ENCODE results near the gene TSPAN9.

TSPAN9 gene

DNA sequence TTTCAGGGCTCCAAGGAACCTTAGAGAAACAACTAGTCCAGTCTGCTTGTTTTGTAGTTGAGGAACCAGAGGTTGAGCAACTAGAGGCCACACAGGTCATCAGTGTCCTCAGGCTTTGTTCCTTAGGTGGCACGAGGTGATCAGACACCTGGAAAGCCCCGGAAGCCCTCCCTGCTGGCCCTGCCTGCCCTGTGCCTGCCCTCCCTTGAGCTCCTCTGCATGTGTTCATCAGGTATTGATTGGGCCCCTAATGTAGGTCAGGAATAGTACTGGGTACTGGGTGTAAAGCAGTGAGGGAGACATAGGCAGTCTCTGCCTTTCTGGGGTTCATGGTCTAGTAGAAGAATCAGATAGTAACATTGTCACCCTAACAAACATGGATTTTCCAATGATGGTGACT lies 114.3 kb downstream of the TSPAN9 start:
- no peak for DNase-seq

DNA sequence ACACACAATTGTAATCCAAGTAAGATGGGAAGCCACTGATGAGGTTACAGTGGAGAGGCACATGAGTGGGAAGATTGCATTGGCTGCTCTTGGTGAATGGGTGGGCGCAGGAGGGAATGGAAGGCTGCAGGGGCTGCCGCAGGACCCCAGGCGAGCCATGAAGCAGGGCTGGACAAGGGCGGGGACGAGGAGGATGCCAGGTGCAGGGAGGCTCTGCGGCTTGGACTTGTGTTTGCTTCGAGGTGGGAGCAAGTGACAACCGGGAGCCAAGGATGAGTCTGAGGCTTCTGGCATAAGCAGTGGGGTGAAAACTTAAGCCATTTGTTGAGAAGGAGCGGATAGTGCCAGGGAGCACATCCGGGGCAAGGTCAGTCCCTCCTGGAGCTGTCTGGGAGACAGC lies 115.0 kb downstream of the TSPAN9 start:
- no peak for DNase-seq

DNA sequence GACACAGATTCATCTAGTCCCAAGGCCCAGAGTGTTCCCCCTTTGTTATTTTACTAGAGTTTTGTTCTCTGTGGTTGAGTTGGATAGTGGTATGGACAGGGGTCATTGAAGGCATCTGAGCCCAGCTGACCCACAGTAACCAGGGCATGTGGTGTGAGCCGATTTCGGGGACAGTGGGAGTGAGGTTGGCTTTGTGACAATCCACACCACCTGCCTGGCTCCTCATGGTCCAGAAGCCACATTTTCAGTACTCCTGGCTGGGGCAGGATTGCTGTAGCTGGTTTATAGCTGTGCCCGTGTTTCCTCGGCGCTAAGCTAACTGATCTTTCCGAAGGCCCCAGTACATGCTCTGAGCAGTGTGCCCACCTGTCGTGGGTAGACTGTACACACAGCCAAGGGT lies 116.0 kb downstream of the TSPAN9 start:
- no peak for DNase-seq

DNA sequence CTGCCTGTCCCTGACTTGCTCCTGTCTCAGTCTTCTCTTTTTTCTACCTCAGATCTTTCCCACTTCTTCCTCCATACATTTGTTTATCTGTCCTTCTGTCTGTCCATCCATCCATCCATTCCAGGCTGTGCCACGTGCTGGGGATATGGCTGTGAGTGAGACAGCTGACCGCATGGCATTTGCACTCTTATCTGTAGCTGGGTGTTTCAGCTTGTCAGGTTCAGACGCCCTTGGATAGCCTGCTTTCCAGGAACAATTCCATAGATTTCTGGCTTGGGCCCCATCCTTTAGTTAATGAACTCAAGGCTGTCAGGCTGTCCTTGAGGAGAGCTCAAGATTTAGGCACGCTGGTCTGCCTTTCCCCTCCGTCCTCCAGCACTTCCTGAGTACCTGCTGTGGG lies 116.6 kb downstream of the TSPAN9 start:
- DNase-seq, result no peak

DNA sequence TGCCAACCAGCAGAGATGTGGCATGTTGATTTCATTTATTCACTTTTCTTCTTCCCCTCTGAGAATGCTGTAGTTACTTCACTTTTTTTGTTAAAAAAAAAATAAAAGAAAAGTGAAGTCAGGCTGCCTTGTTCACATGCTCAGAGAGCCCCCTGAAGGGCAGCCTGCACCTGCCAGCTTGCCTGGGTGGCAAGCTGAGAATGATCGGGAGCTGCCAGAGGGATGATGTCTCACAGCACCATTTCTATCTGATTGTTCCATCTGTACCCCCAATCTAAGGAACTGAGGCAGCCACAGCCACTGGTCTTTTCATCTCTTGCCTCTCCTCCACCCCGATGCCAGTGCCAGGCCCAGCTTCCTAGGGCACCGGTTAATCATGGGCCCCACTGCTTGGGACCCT lies 118.2 kb downstream of the TSPAN9 start:
- no peak for DNase-seq

DNA sequence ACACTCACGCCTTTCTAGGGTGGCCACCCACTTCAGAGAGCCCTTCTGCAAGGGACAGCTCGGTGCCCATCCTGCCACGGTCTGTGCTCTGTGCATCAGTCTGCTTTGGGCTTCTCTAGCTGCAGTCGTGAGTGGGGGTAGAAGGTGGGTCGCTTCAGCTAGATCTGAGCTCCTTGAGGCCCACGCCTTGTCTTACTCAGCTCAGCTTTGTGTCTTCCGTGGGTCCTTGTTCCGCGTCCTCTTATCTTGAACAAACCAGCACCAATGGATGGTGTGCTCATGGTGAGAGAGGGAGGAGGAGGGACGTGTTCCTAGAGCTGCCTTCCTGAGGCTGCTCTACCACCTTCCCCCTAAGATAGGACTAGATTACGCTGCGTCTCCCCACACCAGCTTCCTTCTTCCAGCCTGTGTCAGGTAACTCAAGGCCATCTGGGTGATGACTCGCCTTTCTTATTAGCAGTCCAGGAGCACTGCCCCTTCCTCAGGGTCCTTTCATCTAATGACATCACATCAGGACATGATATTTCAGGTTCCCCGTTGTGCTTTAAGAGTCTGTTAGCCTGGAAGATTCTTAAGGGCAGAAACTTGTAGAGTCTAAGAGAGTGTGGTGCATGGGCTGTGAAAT lies 118.8 kb downstream of the TSPAN9 start:
- DNase-seq, result no peak

DNA sequence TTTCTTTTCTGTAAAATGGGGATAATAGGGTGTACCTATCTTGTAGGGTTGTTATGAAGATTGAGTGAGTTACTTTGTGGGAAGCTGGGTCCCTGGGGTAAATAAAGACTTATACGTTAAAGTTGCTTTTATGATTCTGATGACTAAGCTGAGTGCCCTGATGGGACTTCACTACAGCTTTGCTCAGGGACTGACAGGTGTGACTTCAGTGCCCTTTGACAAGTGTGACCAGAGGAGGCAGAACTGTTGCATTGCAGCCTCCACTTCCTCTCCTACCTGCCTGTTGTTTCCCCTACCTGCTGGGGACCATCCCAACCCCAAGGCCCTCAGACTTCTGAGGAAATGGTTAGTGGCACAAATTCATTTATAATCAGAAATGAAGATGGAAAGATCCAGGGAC lies 119.3 kb downstream of the TSPAN9 start:
- no peak for DNase-seq

DNA sequence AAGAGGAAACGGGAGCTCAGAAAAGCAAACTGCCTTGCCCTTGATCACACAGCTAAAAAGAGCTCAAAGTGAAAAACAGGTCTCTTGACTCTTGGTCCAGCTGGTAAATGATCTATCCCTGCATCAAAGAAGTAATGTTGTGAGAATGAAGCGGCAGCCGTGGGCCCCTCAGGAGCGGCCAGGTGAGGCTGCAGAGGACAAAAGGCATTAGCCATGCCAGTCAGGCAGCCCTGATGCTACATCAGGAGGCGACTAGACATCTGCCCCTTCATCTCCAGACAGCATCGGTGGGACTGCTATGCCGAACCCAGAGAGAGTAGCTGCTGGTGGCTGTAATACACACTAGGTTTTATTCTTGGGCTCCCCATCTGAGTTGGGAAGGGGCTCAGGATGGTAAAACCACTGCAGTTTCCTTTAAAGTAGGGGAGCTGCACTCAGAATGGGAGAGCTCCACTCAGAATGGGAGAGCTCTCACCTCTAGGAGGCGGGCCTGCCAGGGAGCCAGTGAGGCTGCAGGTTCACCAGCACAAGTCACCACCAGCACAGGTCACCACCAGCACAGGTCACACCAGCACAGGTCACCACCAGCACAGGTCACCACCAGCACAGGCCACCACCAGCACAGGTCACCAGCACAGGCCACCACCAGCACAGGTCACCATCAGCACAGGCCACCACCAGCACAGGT lies 120.1 kb downstream of the TSPAN9 start:
- no peak for DNase-seq

DNA sequence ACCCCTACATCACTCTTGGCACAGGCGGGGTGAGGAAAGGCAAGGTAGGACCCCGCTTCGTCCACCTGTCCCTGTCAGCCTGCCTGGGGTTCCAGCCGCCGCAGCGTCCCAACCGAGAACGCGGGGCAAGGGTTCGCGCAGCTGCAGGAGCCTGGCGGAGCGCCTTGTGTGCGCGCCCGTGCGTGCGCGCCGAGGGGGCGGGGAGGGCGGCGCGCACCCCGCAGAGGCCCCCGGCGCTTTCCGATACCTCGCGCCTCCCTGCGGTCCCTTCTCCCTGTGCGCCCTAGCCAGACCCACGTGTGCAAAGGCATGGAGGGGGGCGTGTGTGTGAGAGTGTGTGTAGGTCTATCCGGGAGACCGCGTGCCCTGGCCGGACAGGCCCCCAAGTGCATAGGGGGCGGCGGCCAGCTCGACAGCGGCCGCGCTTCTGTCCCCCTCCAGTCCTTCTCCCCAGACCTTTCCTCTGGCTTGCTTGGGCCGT lies 122.4 kb downstream of the TSPAN9 start:
- no peak for DNase-seq

DNA sequence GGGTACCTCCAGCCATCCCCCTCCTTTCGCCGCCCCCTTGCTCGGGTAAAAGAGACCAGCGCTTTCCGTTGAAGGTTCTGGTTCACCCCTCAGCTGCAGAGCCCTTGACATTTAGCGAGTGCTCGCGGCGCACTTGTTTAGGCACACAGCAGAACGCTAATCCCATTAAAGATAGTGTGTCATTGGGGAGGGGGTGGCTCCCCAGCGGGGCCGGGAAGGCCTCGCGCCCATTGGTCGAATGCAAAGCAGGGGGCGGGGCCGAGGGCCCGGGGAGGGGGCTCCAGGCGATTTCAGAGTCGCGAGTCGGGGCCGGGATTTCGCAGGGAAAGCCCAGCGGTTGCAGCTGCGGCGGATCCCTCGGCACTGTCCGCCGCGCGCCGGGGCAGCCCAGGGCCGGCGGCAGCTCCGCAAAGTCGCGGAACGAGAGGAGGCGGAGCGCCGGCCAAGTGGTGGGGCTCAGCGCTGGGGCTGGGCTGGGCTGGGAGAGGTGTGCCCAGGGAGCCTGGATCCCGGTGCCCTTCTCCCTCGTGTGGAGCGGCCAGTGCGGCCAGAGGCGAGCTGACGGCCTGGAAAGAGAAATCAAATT lies 122.9 kb downstream of the TSPAN9 start:
- peak; percentile 26 for DNase-seq

DNA sequence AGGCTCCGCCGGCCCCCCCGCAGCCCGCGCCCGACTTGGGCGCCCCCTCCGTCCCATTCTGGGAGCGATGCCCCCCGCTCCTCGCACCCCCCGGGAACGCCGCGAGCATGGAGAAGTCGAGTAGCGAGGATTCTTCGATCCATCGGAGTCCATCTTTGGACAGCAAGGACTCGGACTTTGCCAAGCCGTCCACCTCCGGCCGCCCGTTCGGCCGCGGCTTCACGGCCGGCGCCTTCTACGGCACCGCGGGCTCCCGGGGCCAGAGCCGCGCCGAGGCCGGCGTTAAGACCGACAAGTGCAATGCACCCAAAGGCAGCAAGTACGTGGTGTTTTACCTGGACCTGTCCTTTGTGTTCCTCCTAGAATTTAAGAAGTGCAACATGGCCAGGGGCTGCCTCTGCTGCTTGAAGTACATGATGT lies 123.6 kb downstream of the TSPAN9 start:
- no peak for DNase-seq

DNA sequence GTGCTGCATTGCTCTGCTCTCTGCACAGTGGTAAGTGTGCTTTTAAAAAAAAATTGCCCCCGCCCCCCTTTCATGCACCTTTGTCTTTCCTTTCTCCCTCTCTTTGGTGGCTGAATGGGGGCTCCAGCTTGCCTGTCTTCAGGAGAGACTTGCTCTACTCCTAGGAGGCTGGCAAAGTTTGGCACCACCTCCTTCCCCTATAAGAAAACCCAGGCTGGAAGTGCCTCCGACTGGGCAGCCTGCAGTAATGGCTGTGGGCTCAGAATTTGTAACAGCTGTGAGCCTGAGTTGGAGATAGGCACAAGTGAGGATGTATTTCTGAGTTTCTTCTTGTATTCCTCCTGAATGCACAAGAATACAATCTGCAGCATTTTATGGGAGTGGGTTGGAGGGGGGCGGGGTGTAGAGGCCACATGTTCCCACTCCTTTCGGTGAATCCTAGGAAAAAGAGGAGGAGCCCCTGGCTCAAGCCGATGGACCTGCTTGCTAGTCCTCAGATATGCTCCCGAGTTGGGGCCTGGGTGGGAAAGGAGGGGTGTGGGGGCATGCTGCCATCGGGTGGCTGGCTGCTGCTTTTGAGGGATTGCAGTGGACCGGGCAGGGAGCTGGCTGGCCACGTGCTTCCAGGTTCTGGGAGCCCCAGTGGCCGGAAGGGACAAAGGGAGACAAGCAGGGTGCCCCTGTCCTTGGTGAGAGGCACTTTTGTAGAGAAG lies 124.3 kb downstream of the TSPAN9 start:
- DNase-seq, result no peak

DNA sequence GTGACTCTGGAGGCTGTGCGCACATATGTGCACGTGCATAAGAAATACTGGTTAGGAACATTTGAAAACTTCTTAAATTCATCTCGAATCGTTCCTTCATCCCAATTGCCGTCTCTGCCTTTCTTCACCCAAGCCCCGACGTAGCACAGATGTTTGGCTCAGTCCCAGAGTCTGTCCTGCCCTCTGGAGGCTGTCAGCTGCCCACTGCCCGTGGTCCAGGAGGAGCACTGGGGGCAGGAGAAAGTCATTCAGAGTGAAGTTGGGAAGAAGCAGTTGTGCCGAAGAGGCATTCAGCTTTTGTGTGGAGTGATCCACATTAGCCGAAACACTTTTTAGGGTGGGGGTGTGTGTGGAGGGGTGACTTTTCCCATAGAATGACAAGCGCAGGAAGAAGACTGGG lies 124.9 kb downstream of the TSPAN9 start:
- no peak for DNase-seq

DNA sequence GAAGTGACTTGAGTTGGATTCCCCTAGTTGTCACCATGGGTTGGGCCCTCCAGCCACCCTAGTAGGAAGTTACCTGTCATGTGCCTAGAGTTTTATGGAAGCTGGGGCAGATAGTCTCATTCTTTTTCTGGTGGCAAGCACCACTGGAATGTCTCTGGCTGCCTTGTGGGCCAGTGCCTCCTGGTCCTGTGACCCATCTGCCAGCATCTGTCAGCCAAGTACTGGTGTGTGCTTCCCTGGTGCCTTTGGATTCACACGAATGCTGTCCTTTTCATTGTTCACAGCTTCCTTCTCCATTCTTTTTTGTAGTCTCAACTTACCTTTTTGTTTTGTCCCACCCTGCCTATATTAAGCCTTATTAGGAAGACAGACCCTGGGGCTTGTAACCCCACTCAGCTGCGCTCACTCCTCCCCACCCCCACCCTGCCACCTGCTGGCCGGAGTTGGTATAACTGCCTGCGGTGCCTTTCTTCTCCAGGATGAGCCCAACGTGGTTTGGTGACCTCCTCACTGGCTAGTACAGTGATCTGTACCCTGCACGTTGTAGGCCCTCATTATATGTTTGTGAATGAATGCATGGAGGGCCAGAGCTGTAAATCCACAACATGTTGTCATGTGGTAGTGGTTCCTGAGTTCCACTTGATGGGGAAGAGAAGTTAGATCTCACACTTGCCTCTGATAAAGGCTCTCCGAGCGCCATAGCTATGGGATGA lies 125.7 kb downstream of the TSPAN9 start:
- DNase-seq, result peak; percentile 43

DNA sequence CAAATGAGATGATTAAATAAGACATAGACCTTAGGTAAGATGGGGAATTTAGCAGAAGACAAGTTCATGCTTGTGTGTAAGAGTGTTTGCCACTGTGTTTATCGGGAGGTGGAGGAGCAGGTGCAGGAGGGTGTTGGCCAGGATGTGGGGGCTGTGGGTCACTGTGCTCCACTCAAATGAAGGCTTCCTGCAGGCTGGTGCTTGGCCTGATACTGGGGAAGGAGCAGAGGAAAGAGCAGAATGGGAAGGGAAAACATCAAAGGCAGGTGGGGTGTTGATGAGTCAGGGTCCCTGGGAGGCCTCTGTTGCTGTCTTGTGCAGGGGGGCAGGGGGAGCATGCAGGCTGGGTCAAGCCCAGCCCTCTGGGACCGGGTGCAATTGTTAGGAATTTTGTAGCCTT lies 126.5 kb downstream of the TSPAN9 start:
- no peak for DNase-seq

DNA sequence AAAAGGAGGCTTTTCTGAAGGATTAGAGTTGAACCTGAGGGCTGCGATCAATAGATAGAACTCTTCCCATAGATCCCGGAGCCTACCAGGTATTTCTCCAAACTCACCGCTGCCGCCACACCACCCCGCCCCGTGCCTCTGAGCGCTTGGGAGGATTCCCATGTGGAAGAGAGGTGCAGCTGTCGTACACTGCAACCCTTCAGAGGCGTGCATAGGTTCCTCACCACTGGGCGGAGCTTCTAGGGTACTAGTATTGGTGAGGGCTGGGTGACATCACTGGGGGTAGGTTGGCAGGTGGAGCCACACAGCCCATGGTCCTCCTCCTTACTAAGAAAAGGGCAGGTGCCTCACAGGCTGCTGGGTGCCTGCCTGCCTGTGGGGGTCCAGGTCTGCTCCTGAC lies 127.0 kb downstream of the TSPAN9 start:
- no peak for DNase-seq

DNA sequence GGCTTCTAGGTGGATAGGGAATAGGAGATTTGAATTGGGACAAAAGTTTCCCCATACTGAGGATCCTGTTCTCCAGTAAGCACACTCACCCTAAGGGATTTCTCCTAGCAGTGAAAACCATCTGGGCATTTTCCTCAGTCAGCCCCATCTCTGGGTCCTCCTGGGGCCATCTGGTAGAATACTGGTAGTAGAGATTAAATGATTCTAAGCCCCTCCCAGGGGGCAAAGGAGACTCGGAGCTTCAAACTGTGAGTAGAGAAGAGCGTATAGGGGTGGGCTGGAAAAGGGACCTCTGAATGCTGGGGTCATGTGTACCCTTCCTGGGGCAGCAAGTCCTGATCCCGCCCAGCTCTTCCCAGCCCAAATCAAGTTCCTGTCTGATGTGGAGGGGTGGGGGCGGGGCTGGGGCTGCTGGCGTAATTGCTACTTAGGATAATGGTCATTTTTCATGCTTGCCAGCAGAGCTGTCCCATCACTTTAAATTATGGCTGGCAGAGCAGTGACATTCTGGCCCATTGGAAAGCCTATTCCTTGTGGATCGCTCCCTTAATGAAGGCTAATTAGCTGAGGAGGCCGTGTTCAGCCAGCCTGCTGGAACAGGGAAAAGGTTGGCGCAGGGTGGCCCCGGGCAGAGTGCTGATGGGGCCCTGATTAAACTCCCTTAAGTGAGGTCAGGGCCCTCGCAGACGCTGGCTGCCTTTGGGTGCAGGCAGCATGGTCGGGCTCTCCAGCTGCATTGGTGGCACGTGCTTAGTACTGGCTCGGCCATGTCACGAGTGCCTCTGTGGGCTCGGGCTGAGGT lies 127.8 kb downstream of the TSPAN9 start:
- no peak for DNase-seq

DNA sequence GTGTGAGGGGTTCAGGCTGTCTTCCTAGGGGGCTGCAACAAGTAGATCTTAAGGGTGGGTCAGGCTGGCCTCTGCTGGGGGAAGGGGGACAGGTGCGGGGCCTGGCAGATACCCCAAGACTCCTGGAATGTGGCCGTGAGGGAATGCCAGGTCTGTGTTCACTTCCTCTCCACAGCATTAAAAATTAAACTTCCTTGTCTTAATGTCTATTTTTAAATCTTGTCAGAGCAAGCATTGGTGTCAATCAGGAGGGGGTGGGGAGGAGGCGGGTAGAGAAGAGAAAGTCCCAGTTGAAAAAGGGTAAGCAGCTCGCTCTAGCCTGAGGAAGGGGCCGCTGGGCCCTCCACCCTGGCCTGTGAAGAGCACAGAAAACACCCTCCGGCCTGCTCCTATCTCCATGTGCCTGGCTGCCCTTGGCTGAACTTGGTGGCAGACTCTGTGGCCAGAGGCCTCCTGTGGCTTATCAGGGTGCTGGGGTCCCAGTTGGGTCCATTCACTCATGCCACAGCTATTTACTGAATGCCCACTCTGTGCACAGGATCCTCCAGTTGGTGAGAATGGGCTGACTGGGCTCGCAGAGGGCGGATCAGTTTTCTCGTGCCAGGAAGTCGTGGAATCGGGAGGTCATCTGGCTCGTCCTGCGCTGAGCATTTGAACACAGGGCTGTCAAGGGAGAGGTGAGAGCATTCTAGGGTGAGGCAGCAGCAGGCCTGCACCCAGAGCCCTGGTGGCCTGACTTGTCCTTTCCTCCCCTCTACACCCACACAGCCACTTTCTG lies 128.8 kb downstream of the TSPAN9 start:
- no peak for DNase-seq

DNA sequence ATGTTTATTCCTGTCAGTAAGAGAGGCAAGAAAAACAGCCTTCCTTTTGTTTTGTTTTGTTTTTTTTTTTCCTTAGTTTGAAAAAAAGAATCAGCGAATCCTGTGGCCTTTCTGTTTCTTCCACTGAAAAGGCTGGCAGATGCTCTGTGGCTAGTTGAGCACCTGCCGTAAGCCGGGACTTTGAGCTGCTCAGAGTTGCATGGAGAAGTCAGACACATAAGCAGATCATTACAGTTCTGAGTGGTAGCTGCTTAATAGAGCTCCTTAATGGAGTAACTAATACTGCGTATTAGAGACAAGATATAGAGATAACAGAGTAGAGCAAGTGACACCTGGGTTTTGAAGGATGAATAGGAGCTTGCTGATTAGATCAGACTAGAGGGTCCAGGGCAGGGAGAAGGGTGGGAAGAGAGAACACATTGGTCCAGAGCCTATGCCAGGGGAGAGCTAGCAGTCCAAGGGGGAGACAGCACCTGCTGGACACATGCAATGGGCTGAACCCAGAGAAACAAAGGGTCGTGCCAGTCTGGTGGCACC lies 129.4 kb downstream of the TSPAN9 start:
- DNase-seq, result no peak

DNA sequence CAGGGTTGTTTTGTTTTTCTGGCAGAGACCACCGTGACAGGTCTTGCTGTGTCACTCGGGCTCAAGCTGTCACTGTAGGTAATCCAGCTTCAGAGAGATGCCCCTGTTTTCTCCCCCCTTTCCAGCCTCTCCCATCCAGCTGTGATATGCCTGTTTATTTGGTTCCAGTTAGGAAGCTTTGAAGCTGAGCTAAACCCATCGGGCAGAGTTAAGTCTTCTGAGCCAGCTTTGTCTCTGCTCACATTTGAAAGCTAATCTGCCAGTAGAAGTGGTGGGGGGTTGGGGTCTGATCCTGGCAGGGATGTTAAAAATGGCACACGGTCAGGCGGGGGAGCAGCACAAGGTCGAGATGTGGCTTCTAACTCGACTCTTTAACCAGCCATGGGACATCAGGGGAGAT lies 130.0 kb downstream of the TSPAN9 start:
- DNase-seq, result no peak

DNA sequence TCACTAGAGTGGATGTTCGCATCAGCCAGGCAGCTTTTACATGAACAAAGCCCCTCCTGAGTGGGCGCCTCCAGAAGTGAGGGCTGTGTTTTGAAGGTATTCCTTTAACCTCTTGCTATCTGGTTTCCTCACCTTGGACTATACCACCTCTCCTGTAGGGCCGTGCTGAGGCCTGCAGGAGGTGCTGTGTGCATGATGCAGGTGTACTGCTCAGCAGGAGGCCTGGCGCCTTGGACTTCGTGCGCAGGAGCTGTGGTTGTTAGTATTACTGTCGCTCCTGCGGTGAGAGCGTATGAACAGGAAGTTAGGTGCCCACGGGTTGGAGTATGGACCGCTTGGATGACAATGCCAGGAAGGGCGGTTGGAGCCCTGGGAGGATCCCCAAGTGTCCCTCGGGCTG lies 130.7 kb downstream of the TSPAN9 start:
- DNase-seq, result no peak
